Measurements from ENCODE around the gene PTPRD. TPM values are rescaled to one million over a fixed set of nuclear protein-coding genes. Genes with fewer than 3 reads are reported as not detected.
"Not testable (repeated sequence)": the region's sequence is repeated elsewhere in the genome, so short reads cannot be mapped to it uniquely, and the experiment has no call there.

Gene PTPRD
- total RNA-seq, 1 donor: 11.5 TPM

DNA sequence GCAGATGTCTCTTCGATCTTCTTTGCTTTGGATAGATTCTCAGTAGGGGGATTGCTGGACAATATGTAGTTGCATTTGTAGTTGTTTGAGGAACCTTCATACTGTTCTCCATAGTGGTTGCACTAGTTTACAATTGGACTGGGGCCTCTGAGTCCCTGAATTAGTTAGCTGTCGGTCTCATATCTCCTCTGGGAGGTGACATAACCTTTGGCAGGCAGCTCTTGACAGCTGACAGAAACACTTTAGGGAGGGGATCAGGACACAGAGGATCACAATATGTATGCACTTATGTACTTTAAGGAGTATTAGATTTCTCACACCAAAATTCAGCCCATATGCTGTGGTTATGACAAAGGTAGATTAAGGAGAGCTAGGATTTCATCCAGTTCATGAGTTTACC is 1533.3 kb downstream of the PTPRD start:
- no peak overlapping the region for H3K4me3 ChIP-seq (ENCODE audit: low read depth, low read length)
- no peak for DNase-seq (ENCODE audit: low read depth)
- TF ChIP-seq, protein P1, sequence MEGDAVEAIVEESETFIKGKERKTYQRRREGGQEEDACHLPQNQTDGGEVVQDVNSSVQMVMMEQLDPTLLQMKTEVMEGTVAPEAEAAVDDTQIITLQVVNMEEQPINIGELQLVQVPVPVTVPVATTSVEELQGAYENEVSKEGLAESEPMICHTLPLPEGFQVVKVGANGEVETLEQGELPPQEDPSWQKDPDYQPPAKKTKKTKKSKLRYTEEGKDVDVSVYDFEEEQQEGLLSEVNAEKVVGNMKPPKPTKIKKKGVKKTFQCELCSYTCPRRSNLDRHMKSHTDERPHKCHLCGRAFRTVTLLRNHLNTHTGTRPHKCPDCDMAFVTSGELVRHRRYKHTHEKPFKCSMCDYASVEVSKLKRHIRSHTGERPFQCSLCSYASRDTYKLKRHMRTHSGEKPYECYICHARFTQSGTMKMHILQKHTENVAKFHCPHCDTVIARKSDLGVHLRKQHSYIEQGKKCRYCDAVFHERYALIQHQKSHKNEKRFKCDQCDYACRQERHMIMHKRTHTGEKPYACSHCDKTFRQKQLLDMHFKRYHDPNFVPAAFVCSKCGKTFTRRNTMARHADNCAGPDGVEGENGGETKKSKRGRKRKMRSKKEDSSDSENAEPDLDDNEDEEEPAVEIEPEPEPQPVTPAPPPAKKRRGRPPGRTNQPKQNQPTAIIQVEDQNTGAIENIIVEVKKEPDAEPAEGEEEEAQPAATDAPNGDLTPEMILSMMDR (IDR thresholded peaks at IDR 0.05; ENCODE audit: insufficient read depth, low read length): no peak

DNA sequence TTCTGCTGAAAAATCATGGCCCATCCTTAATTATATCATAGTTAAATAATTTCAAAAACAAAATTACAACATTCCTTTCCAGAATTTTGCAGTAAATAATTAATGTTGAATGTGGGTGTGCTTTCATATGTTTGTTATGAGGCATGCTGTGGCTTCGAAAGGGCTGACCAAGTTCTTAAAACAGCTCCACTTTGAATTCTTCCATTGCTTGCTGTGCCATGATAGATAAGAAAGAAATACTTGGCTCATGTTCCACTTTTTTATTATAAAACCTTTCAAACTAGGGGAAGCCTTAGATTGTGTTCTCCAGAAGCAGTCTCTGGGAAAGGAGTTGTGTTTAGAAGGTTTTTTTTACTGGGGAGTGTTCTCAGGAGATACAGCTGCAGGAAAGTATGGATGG is 1534.5 kb downstream of the PTPRD start:
- no peak overlapping the region for H3K4me3 ChIP-seq (ENCODE audit: low read depth, low read length)
- no peak for DNase-seq (ENCODE audit: low read depth)
- TF ChIP-seq, protein P1 (IDR thresholded peaks at IDR 0.05; ENCODE audit: insufficient read depth, low read length): no peak

DNA sequence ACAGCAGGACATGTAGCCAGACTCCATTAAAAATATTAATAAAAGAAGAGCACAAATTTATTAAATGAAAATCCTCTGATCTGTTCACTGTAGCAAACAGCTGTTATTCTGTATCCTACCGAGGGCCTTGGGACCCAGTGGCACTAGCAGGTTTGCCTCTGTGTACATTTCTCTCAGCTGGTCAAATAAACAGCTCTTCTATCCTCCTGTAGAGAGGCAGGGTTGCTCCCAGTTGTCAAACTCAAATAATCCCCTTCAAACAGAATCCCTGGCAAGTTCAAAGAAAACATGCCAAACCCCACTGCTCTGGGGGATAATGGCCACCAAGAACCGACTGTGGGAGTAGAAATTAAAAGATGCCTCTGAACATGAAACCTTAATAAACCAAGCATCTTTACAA is 1551.2 kb downstream of the PTPRD start:
- DNase-seq (ENCODE audit: low read depth): no peak
- H3K4me3 ChIP-seq (ENCODE audit: low read depth, low read length): no peak overlapping the region
- TF ChIP-seq, protein P1 (IDR thresholded peaks at IDR 0.05; ENCODE audit: insufficient read depth, low read length): no peak

DNA sequence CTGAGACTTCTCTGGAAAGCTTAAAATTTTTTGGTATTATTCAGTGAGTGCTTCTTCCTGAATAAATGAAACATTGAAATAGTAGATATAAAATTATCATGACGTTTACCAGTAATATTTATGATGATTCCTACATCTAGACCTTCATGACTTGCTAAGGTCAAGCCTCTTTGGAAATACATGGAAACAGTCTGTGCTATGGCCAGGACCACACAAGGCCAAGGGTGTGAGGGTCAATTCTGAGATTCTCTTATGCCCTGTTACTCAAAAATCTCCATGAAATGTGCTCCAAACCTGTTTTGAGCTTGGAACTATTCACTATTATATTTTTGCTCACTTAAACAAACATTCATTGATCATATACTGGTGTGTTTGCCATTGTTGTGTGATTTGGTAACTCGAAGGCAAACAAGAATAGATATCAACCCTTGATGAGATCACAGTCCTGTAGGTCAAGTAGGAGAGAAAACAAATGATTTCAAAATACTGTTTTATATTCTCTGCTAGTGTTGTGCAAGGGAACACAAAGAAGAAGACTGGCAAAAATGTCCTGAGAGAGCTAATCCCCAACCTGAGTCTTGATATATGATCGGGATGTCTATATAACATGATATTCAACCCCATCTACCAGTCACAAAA is 1558.3 kb downstream of the PTPRD start:
- TF ChIP-seq, protein P1 (IDR thresholded peaks at IDR 0.05; ENCODE audit: insufficient read depth, low read length): no peak
- no peak for DNase-seq (ENCODE audit: low read depth)
- H3K4me3 ChIP-seq (ENCODE audit: low read depth, low read length): no peak overlapping the region

DNA sequence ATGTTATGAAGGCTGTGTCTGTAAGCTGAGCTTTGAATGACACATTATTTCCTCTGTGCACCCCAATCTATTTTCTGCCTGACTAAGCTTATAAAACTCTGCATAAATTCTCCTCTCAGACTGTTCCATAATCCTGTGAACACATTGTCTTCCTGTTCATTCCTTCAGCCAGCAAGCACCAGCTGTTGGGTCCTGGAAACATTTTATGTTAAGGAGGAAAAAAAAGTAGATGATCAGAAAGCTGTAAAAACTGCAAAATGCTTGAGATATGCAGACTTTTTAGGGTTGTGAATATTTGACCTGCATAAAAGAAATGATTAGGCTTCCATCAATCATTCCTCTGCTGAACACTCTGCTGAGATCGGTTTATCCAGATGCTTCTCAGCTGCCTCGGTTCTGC is 1567.2 kb downstream of the PTPRD start:
- DNase-seq (ENCODE audit: low read depth): no peak
- TF ChIP-seq, protein P1 (IDR thresholded peaks at IDR 0.05; ENCODE audit: insufficient read depth, low read length): no peak
- H3K4me3 ChIP-seq (ENCODE audit: low read depth, low read length): no peak overlapping the region

DNA sequence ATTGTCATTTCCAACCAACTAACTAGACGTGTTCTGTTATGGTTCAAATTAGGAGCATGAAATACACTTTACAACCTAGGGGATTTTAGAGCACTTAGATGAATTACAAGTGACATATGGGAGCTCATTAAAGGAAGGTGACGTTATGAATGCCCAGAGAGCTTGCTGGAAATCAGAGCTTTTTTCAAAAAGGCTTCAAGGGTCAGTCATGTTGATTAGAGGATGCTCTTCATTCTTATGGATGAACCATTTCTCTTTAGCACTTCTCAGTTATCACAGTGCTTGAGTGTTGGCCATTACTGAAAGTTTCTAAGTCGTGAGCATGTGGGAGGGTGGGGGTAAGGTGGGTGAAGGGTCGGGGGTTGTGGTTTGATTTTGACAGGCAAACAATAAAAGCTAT is 1567.7 kb downstream of the PTPRD start:
- TF ChIP-seq, protein P1 (IDR thresholded peaks at IDR 0.05; ENCODE audit: insufficient read depth, low read length): no peak
- no peak for DNase-seq (ENCODE audit: low read depth)
- no peak overlapping the region for H3K4me3 ChIP-seq (ENCODE audit: low read depth, low read length)

DNA sequence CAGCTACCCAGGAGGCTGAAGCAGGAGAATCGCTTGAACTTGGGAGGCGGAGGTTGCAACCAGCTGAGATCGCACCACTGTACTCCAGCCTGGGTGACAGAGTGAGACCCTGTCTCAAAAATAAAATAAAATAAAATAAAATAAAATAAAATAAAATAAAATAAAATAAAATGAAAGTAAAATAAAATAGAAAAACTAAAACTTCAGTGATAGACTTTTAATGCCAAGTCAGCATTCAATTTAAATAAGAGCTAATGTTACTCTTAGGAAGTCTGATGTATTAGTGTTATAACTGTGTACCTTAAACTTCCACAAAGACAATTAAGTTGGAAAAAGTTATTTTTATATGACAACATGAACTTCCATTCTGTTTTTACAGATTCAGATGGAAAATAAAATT is 1569.0 kb downstream of the PTPRD start:
- H3K4me3 ChIP-seq (ENCODE audit: low read depth, low read length); DNase-seq (ENCODE audit: low read depth): not testable (repeated sequence)
